Activated CD4-positive, alpha-beta T cell treated with anti-CD3 and anti-CD28 coated beads for 36 hours (primary cell): ENCODE results near the gene LETM1. TPM values are rescaled to one million over a fixed set of nuclear protein-coding genes. Genes with fewer than 3 reads are reported as not detected.

Source experiments
- ATAC-seq: fragments of 200-7000 bp; cut with Tn5 transposase; one replicate; pipeline ENCODE4 v1.10.0; 2021; ENCODE audit warnings: mild to moderate bottlenecking, moderate library complexity
- CTCF ChIA-PET: fragments of 350-600 bp; sonication (Branson Sonifier 250); formaldehyde crosslinking; loops from one replicate; lab custom pipeline; 2021; ENCODE audit warnings: antibody characterized with exemption; lab: Charles Lee
- POLR2A ChIA-PET: fragments of 350-600 bp; sonication (Branson Sonifier 250); formaldehyde crosslinking; loops from one replicate; lab custom pipeline; 2021; ENCODE audit warnings: antibody characterized with exemption, inconsistent platforms; lab: Charles Lee
- DNase-seq: peaks from one replicate; pipeline ENCODE4 v3.0.0-alpha.2; 2020
- H3K27ac Mint-ChIP-seq: one replicate; pipeline ENCODE4 v1.8.0; 2021; ENCODE audit warnings: mixed read lengths
- H3K27me3 Mint-ChIP-seq: one replicate; pipeline ENCODE4 v1.8.0; 2021; ENCODE audit warnings: mixed read lengths
- H3K36me3 Mint-ChIP-seq: one replicate; pipeline ENCODE4 v1.8.0; 2021; ENCODE audit warnings: low read depth, mixed read lengths
- H3K4me1 Mint-ChIP-seq: one replicate; pipeline ENCODE4 v1.8.0; 2021; ENCODE audit warnings: mixed read lengths
- H3K4me3 Mint-ChIP-seq: one replicate; pipeline ENCODE4 v1.8.0; 2021; ENCODE audit warnings: mild to moderate bottlenecking, moderate library complexity, mixed read lengths
- H3K9me3 Mint-ChIP-seq: one replicate; pipeline ENCODE4 v1.8.0; 2021; ENCODE audit warnings: low read depth, mixed read lengths
- intact Hi-C, 2 experiments: fragments of 100-400 bp; cut with DNase I in 1 of 2; cut with micrococcal nuclease in 1 of 2; formaldehyde crosslinking; loops; one replicate each; pipeline versions ENCODE4 v1.14.2 to v1.15.1; 2022 to 2024; cut with DNase I, micrococcal nuclease
- total RNA-seq, 2 experiments: library from RNA; stranded (reverse); gene quantifications; one replicate each; pipeline ENCODE4 v1.2.3, GENCODE V29; 2021

The LETM1 gene
- total RNA-seq = 10 to 100 TPM; 41.6 to 51.3 TPM

DNA sequence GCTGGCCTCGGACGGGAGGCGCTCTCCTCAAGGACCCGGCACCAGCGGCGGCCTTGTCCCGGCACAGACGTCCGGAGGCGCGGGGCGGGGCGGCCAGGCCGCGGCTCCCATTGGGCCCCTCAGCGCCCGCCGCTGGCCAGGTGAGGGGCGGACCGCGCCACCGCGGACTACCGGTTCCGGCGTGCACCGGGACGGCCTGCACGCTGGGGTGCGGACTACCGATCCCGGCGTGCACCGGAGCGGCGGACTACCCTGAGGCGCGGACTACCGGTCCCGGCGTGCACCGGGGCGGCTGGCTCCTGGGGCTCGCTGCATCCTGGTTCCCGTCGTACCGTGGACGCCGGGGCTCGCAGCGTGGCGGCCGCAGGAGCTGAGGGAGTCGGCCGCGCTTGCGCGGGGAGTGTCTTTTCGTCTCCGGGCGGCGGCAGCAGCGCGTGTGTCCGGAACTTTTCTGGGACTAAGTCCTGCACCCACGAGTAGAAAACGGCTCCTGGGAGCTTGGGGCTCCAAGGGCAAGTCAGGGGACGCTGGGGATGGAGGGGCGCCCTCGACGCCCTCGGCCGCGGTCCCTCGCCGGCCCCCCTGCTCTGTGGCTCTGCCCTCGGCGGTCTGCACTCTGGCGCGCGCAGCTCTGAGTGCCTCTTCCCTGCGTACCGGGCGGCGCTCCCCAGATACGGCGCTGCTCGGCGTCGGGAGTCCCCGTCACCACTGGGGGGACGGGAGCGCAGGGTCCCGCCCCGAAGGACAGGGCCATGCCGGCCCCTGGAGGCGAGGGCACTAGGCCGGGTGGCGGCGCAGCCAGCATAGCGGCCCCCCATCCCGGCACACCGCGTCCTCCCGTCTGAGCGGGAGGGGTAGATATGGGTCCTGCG is at the start of gene LETM1:
LETM1 (minus strand) TSS at position 86 of the 872 bp plus-strand sequence. CDS start 206 bp downstream, outside the sequence.
- Mint-ChIP-seq H3K9me3 (no peaks in the 10 kb centered on the region), H3K27me3 (no peaks in the 10 kb centered on the region), H3K4me3 (peak within 1 kb of the TSS; percentile 78), H3K27ac (peak within 1 kb of the TSS; percentile 55), H3K36me3 (peaks cover 9% of the 10 kb centered on the region), H3K4me1 (peaks cover 39% of the 10 kb centered on the region)
- peak; percentile 97 for DNase-seq
- POLR2A ChIA-PET = interaction anchor here (0.5 to 2.1 kb wide), 6 partner anchors 10 to 122 kb away, joined by 3 to 11 read pairs (median 6); partner anchors contain the start of gene NSD2
- CTCF ChIA-PET = interaction anchor here (1.1 to 1.4 kb wide), 2 partner anchors 16 to 43 kb away, joined by 3 to 19 read pairs; no protein-coding TSS in a partner anchor
- intact Hi-C loops = loop anchor here (1.0 to 5.0 kb wide), 18 partner anchors 14 to 1346 kb away; partner anchors contain the start of genes SLBP (in 2 of the 2), CFAP99 (in 1 of the 2), CTBP1 (in 1 of the 2) and FAM193A (in 1 of the 2)
- peak; percentile 99 for ATAC-seq

DNA sequence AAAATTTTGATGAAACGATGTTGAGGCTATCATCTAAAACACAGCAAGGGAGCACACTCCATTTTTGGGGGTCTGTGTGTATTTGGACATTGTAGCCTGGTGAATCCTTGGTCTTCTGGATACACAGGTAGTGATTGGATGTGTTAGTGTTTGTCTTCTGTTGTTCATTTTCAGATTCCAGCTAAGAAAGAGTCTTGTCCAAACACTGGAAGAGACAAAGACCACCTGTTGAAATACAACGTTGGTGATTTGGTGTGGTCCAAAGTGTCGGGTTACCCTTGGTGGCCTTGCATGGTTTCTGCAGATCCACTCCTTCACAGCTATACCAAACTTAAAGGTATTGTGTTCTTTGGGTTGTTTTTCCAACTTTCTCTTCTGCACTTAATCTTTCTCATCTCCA is 48.1 kb upstream of the LETM1 start:
- Mint-ChIP-seq H3K9me3 (no peaks in the 10 kb centered on the region), H3K27me3 (no peaks in the 10 kb centered on the region), H3K36me3 (peaks cover 72% of the 10 kb centered on the region), H3K4me3 (no peak overlapping the region), H3K4me1 (peaks cover 26% of the 10 kb centered on the region), H3K27ac (no peak overlapping the region)
- ATAC-seq = no peak
- ChIA-PET CTCF (interaction anchor here (1.2 kb wide), 1 partner anchor 11 kb away, joined by 3 read pairs; no protein-coding TSS in a partner anchor), POLR2A (no interaction called here)
- intact Hi-C loops = no loop called here
- no peak for DNase-seq

DNA sequence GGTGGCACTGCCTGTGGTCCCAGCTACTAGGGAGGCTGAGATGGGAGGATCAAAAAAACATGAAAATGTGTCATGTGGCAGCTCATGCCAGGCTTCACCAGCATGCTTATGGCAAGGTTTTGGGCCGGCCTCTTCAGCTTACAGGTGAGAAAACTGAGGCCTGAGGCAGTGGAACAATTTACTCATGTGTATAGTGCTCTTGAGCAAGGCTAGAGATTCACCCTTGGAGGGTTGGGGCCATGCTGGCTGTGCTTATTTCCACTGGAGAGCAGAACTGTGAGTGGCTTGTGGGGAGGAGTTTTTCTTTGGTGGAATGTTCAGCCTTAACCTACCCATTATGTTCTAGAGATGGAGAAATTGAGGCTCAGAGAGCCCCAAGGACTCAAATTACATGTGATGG is 47.1 kb upstream of the LETM1 start:
- ChIA-PET POLR2A (no interaction called here), CTCF (interaction anchor here (0.6 to 1.6 kb wide), 4 partner anchors 10 to 110 kb away, joined by 3 to 4 read pairs (median 3); no protein-coding TSS in a partner anchor)
- Mint-ChIP-seq H3K4me1 (peaks cover 27% of the 10 kb centered on the region), H3K27ac (peak overlapping the region; percentile 5), H3K27me3 (no peaks in the 10 kb centered on the region), H3K36me3 (peaks cover 67% of the 10 kb centered on the region), H3K4me3 (no peak overlapping the region), H3K9me3 (no peaks in the 10 kb centered on the region)
- intact Hi-C loops = no loop called here
- DNase-seq = peak; percentile 43
- ATAC-seq = peak; percentile 10

DNA sequence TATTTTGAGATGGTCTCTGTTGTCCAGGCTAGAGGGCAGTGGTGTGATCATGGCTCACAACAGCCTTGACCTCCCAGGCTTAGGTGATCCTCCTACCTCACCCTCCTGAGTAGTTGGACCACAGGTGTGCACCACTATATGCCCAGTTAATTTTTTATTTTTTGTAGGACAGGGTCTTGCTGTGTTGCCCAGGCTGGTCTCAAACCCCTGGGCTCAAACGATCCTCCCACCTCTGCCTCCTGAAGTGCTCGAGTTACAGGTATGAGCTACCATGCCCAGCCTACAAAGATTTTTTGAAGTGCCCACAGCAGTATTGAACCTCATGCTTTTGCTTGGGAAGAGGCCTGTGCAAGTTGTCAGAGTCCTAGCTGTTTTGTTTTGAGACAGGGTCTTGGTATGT is 46.3 kb upstream of the LETM1 start:
- CTCF ChIA-PET = interaction anchor here (0.8 to 1.6 kb wide), 3 partner anchors 26 to 53 kb away, joined by 3 to 4 read pairs (median 4); no protein-coding TSS in a partner anchor
- no peaks in the 10 kb centered on the region for H3K9me3 Mint-ChIP-seq
- POLR2A ChIA-PET = no interaction called here
- H3K27ac Mint-ChIP-seq = no peak overlapping the region
- intact Hi-C loops = no loop called here
- ATAC-seq (no peak), DNase-seq (no peak)
- H3K36me3 Mint-ChIP-seq = peaks cover 66% of the 10 kb centered on the region
- no peak overlapping the region for H3K4me3 Mint-ChIP-seq
- no peaks in the 10 kb centered on the region for H3K27me3 Mint-ChIP-seq
- H3K4me1 Mint-ChIP-seq = peaks cover 30% of the 10 kb centered on the region

DNA sequence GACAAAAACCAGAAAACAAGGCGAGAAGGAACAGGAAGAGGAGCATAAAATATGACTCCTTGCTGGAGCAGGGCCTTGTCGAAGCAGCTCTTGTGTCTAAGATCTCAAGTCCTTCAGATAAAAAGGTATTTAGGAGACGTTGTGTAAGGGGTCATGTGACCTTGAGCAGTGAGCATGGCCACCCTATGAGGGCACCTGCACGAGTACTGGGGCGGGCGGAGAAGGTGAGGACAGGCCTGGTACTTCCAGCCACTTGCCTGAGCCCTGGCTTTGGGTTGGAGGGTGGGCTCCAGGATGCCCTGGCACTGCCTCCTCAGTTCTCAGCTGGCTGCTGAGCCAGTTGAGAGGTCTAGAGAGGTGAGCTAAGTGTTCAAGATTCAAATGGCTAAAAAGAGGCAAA is 45.2 kb upstream of the LETM1 start:
- ChIA-PET POLR2A (no interaction called here), CTCF (interaction anchor here (1.0 to 3.3 kb wide), 4 partner anchors 30 to 157 kb away, joined by 4 to 19 read pairs (median 8); partner anchors contain the start of gene LETM1)
- Mint-ChIP-seq H3K4me3 (no peak overlapping the region), H3K9me3 (no peaks in the 10 kb centered on the region), H3K27ac (no peak overlapping the region), H3K4me1 (peaks cover 26% of the 10 kb centered on the region), H3K27me3 (no peaks in the 10 kb centered on the region), H3K36me3 (peaks cover 65% of the 10 kb centered on the region)
- intact Hi-C loops = no loop called here
- DNase-seq (no peak), ATAC-seq (no peak)

DNA sequence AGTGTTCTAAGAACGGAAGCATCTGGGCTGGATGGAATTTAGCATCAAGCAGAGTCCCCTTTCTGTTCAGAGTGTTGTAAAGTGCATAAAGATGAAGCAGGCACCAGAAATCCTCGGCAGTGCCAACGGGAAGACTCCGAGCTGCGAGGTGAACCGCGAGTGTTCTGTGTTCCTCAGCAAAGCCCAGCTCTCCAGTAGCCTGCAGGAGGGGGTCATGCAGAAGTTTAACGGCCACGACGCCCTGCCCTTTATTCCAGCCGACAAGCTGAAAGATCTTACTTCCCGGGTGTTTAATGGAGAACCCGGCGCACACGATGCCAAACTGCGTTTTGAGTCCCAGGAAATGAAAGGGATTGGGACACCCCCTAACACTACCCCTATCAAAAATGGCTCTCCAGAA is 44.7 kb upstream of the LETM1 start:
- ATAC-seq (no peak), DNase-seq (no peak)
- intact Hi-C loops = no loop called here
- H3K27ac Mint-ChIP-seq = no peak overlapping the region
- no peak overlapping the region for H3K4me3 Mint-ChIP-seq
- ChIA-PET POLR2A (interaction anchor here (0.7 kb wide), 1 partner anchor 25 kb away, joined by 3 read pairs; no protein-coding TSS in a partner anchor), CTCF (interaction anchor here (0.9 to 3.6 kb wide), 17 partner anchors 9 to 156 kb away, joined by 3 to 31 read pairs (median 7); partner anchors contain the start of gene LETM1)
- H3K36me3 Mint-ChIP-seq = peaks cover 60% of the 10 kb centered on the region
- H3K27me3 Mint-ChIP-seq = no peaks in the 10 kb centered on the region
- H3K4me1 Mint-ChIP-seq = peaks cover 26% of the 10 kb centered on the region
- no peaks in the 10 kb centered on the region for H3K9me3 Mint-ChIP-seq

DNA sequence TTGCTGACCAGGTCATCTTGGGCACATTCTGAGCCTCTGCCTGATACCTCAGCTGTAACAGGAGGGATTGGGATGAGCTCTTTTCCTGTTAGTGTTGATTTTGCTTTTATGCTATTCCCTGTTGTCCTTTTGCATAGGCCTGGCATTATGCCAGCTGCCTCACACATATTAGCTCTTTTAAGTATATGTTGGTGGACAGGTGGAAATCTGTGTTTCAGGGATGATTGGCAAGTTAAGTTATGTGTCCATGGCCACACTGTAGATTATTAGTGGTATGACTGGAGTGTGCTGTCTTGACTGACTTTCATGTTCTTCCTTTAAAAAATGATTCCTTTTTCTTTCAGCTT is 44.1 kb upstream of the LETM1 start:
- ATAC-seq = no peak
- peaks cover 26% of the 10 kb centered on the region for H3K4me1 Mint-ChIP-seq
- no peaks in the 10 kb centered on the region for H3K9me3 Mint-ChIP-seq
- H3K27me3 Mint-ChIP-seq = no peaks in the 10 kb centered on the region
- intact Hi-C loops = no loop called here
- CTCF ChIA-PET = interaction anchor here (0.6 to 3.6 kb wide), 28 partner anchors 9 to 586 kb away, joined by 3 to 31 read pairs (median 5); partner anchors contain the start of gene LETM1
- POLR2A ChIA-PET = interaction anchor here (0.7 kb wide), 1 partner anchor 25 kb away, joined by 3 read pairs; no protein-coding TSS in a partner anchor
- no peak for DNase-seq
- H3K4me3 Mint-ChIP-seq = no peak overlapping the region
- no peak overlapping the region for H3K27ac Mint-ChIP-seq
- peaks cover 55% of the 10 kb centered on the region for H3K36me3 Mint-ChIP-seq

DNA sequence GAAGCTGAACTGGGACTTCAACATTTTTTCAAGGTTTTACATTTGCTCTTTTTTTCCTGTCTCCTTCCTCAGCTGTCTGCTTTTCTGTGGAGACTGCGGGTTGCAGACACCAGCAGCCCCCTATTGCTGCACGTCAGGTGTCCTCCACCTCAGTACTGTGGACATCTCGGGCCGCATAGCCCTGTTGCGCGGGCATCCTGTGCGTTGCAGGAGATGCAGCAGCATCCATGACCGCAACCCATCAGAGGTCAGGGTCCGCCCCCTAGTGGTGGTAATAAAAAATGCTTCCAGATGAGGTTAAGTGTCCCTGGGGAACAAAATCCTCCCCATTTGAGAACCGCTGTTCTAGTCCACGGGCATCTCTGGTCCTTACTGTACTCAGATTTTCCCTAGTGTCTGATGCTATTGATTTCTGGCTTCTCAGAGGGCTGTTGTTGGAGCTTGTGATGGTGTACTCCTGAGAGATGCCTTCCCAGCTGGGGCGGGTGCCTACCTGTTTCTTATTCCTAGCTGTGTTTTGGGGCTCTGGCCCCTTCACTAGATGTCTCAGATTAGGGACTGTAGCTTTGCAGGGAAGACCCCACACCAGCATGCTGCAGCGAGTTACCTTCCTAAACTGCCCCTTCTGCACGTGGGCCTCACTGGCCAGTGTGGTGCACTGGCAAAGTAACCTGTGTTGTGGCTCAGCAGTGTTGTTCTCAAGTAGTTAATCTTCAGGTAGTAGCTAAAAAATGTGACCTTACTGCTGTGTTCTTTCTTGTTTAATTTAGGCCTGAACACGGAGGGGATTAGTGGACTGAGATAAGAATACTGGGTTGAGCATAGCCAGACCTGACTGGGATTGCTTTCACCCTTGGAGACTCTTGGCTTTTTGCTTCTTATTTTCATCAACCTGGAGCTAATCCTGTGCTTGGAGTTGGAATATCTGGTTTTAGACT is 43.5 kb upstream of the LETM1 start:
- ATAC-seq (peak; percentile 91), DNase-seq (peak; percentile 84)
- no peak overlapping the region for H3K4me3 Mint-ChIP-seq
- no peaks in the 10 kb centered on the region for H3K27me3 Mint-ChIP-seq
- POLR2A ChIA-PET = interaction anchor here (0.7 kb wide), 1 partner anchor 24 kb away, joined by 3 read pairs; no protein-coding TSS in a partner anchor
- no peaks in the 10 kb centered on the region for H3K9me3 Mint-ChIP-seq
- CTCF ChIA-PET = interaction anchor here (0.5 to 3.6 kb wide), 38 partner anchors 10 to 771 kb away, joined by 3 to 31 read pairs (median 4); partner anchors contain the start of gene LETM1
- peaks cover 28% of the 10 kb centered on the region for H3K4me1 Mint-ChIP-seq
- peak overlapping the region; percentile 75 for H3K27ac Mint-ChIP-seq
- peaks cover 56% of the 10 kb centered on the region for H3K36me3 Mint-ChIP-seq
- intact Hi-C loops = loop anchor here (1.0 to 10.0 kb wide), 5 partner anchors 26 to 155 kb away; partner anchors contain the start of gene LETM1 (in 2 of the 2)

DNA sequence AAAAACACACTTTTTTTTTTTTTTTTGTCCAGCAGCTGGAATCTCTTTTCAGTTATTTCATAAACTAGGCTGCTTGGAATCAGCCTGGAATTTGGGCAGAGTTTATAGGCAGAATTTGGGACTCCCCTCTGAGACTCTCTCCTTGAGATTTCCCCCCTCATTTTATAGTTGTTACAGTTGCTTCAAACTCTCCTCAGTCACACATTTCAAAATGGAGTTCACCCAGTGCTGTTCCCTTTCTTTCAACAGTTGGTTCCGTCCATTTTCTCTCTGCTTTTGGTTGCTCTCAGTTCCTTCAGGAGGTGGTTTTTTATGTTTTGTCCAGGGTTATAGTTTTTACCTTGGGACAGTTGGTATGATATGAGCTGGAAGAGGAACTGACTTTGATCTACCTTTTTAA is 42.7 kb upstream of the LETM1 start:
- Mint-ChIP-seq H3K27ac (peak overlapping the region; percentile 75), H3K27me3 (no peaks in the 10 kb centered on the region), H3K36me3 (peaks cover 52% of the 10 kb centered on the region), H3K9me3 (no peaks in the 10 kb centered on the region), H3K4me1 (peaks cover 28% of the 10 kb centered on the region), H3K4me3 (no peak overlapping the region)
- POLR2A ChIA-PET = no interaction called here
- no peak for DNase-seq
- intact Hi-C loops = loop anchor here (1.0 to 10.0 kb wide), 5 partner anchors 25 to 154 kb away; partner anchors contain the start of gene LETM1 (in 2 of the 2)
- ATAC-seq = no peak
- CTCF ChIA-PET = interaction anchor here (0.7 to 3.6 kb wide), 20 partner anchors 11 to 772 kb away, joined by 3 to 31 read pairs (median 6); partner anchors contain the start of gene LETM1

DNA sequence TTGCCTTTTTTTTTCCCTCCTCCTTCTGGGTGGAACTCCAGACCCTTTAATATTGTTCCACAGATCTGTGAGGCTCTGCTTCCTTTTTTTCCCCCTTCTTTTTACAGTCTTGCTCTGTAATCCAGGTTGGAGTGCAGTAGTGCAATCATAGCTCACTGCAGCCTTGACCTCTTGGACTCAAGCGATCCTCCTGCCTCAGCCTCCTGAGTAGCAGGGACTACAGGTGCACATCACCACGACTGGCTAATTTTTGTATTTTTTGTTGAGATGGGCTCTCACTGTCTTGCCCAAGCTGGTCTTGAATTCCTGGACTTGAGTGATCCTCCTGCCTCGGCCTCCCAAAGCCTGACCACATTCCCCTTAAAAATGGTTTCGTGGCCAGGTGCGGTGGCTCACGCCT is 42.1 kb upstream of the LETM1 start:
- Mint-ChIP-seq H3K9me3 (no peaks in the 10 kb centered on the region), H3K4me1 (peaks cover 23% of the 10 kb centered on the region), H3K27ac (no peak overlapping the region), H3K36me3 (peaks cover 48% of the 10 kb centered on the region), H3K4me3 (no peak overlapping the region), H3K27me3 (no peaks in the 10 kb centered on the region)
- ChIA-PET POLR2A (no interaction called here), CTCF (interaction anchor here (0.6 to 3.6 kb wide), 13 partner anchors 8 to 360 kb away, joined by 3 to 31 read pairs (median 4); partner anchors contain the start of gene LETM1)
- intact Hi-C loops = loop anchor here in 1 of 2 experiments (10.0 kb wide), 1 partner anchor 153 kb away; no protein-coding TSS in a partner anchor
- DNase-seq = no peak
- ATAC-seq = no peak
